Measurements from ENCODE around the gene UTS2.

UTS2 gene

DNA sequence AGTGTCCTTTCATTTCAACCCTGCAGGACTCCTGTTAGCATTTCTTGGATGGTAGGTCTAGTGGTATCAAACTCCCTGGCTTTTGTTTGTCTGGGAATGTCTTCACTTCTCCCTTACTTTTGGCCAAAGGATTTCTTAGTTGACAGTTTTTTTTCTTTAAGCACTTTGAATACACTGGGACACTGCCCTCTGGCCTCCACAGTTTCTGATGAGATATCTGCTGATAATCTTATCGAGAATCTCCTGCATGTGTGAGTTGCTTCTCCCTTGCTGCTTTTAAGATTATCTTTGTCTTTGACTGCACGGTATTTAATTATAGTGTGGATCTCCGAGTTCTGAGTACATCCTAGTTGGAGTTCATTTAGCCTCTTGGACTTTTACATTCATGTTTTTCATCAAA is 13.3 kb downstream of the UTS2 start:
- Histone ChIP-seq H2AFZ (ENCODE audit: low read depth, low read length) (no peak overlapping the region), H3K36me3 (replicated peaks; ENCODE audit: low read depth, low read length) (peaks cover 11% of the 10 kb centered on the region), H3K79me2 (ENCODE audit: low read length) (no peaks in the 10 kb centered on the region), H3K9me3 (ENCODE audit: insufficient read depth, low read length) (no peaks in the 10 kb centered on the region), H3K27me3 (ENCODE audit: low read depth, low read length) (no peaks in the 10 kb centered on the region), H3K27ac (ENCODE audit: low read length) (no peak overlapping the region), H3K4me3 (ENCODE audit: low read length) (no peak overlapping the region), H3K4me2 (ENCODE audit: low read length) (no peak overlapping the region), H3K4me1 (ENCODE audit: low read length) (no peaks in the 10 kb centered on the region), H4K20me1 (ENCODE audit: insufficient read depth, low read length) (no peaks in the 10 kb centered on the region), H3K9ac (ENCODE audit: low read length) (no peak overlapping the region)
- no peak for TF ChIP-seq EZH2phosphoT487 (IDR thresholded peaks at IDR 0.05; ENCODE audit: low read depth)
- TF ChIP-seq, protein P1, sequence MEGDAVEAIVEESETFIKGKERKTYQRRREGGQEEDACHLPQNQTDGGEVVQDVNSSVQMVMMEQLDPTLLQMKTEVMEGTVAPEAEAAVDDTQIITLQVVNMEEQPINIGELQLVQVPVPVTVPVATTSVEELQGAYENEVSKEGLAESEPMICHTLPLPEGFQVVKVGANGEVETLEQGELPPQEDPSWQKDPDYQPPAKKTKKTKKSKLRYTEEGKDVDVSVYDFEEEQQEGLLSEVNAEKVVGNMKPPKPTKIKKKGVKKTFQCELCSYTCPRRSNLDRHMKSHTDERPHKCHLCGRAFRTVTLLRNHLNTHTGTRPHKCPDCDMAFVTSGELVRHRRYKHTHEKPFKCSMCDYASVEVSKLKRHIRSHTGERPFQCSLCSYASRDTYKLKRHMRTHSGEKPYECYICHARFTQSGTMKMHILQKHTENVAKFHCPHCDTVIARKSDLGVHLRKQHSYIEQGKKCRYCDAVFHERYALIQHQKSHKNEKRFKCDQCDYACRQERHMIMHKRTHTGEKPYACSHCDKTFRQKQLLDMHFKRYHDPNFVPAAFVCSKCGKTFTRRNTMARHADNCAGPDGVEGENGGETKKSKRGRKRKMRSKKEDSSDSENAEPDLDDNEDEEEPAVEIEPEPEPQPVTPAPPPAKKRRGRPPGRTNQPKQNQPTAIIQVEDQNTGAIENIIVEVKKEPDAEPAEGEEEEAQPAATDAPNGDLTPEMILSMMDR (IDR thresholded peaks at IDR 0.05; ENCODE audit: low read depth, low read length) = no peak

DNA sequence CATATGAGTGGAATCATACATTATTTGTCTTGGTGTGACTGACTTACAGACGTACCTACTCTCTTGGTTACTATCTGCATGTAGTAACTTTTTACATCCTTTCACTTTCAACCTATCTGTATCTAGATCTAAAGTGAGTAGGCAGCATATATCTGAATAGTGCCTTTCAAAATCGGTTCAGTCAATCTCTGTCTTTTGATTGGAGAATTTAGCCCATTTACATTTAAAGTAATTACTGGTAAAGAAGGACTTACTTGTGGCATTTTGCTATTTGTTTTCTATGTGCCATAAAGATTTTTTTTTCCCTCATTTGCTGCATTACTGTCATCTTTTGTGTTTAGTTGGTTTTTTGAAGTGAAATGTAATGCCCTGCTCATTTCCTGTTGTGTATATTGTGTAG is 14.2 kb downstream of the UTS2 start:
- no peaks in the 10 kb centered on the region for H3K27me3 ChIP-seq (ENCODE audit: low read depth, low read length)
- no peaks in the 10 kb centered on the region for H4K20me1 ChIP-seq (ENCODE audit: insufficient read depth, low read length)
- H3K9me3 ChIP-seq (ENCODE audit: insufficient read depth, low read length) = no peaks in the 10 kb centered on the region
- H3K4me1 ChIP-seq (ENCODE audit: low read length) = no peaks in the 10 kb centered on the region
- peaks cover 11% of the 10 kb centered on the region for H3K36me3 ChIP-seq (replicated peaks; ENCODE audit: low read depth, low read length)
- H3K9ac ChIP-seq (ENCODE audit: low read length) = no peak overlapping the region
- no peaks in the 10 kb centered on the region for H3K79me2 ChIP-seq (ENCODE audit: low read length)
- TF ChIP-seq EZH2phosphoT487 (IDR thresholded peaks at IDR 0.05; ENCODE audit: low read depth) = no peak
- TF ChIP-seq, protein P1 (IDR thresholded peaks at IDR 0.05; ENCODE audit: low read depth, low read length) = no peak
- H3K4me3 ChIP-seq (ENCODE audit: low read length) = no peak overlapping the region
- H2AFZ ChIP-seq (ENCODE audit: low read depth, low read length) = no peak overlapping the region
- no peak overlapping the region for H3K4me2 ChIP-seq (ENCODE audit: low read length)
- no peak overlapping the region for H3K27ac ChIP-seq (ENCODE audit: low read length)

DNA sequence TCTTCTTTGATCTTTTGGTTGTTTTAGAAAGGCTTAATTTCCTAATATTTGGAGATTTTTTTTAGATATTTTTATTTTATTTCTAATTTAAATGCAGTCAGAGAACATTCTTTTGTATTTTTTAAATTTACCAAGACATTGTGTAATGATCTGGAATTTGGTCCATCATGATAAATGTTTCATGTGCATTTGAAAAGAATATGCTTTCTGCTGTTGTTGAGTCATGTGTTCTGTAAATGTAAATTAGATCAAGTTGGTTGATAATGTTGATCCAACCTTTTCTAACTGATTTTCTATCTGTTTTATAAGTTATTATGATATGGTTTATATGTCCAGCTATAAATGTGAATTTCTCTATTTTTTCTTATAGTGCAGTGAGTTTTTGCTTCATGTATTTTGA is 19.8 kb downstream of the UTS2 start:
- Histone ChIP-seq H3K4me1 (ENCODE audit: low read length) (no peaks in the 10 kb centered on the region), H3K79me2 (ENCODE audit: low read length) (no peaks in the 10 kb centered on the region), H3K9ac (ENCODE audit: low read length) (no peak overlapping the region), H4K20me1 (ENCODE audit: insufficient read depth, low read length) (no peaks in the 10 kb centered on the region), H3K4me3 (ENCODE audit: low read length) (no peak overlapping the region), H3K9me3 (ENCODE audit: insufficient read depth, low read length) (no peaks in the 10 kb centered on the region), H3K27me3 (ENCODE audit: low read depth, low read length) (no peaks in the 10 kb centered on the region), H3K4me2 (ENCODE audit: low read length) (no peak overlapping the region), H2AFZ (ENCODE audit: low read depth, low read length) (no peak overlapping the region), H3K36me3 (replicated peaks; ENCODE audit: low read depth, low read length) (peaks cover 7% of the 10 kb centered on the region), H3K27ac (ENCODE audit: low read length) (no peak overlapping the region)
- TF ChIP-seq, protein P1 (IDR thresholded peaks at IDR 0.05; ENCODE audit: low read depth, low read length) = no peak
- TF ChIP-seq EZH2phosphoT487 (IDR thresholded peaks at IDR 0.05; ENCODE audit: low read depth) = no peak

DNA sequence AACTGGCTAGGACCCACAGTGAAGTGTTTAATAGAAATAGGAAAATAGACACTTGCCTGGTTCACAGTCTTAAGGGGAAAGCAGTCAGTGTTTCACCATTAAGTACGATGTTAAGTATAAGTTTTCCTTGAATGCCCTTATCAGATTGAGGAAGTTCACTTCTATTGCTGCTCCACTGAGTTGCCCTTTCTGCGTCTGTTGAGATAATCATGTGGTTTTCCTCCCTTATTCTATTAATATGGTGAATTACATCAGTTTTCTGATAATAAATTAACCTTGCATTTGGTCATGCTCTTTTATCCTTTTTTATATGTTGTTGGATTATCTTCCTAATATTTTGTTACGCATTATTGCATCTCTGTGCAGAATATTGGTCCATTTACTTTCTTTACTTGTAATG is 21.4 kb downstream of the UTS2 start:
- Histone ChIP-seq H3K79me2 (ENCODE audit: low read length) (no peaks in the 10 kb centered on the region), H3K27me3 (ENCODE audit: low read depth, low read length) (no peaks in the 10 kb centered on the region), H2AFZ (ENCODE audit: low read depth, low read length) (no peak overlapping the region), H3K9me3 (ENCODE audit: insufficient read depth, low read length) (no peaks in the 10 kb centered on the region), H3K4me2 (ENCODE audit: low read length) (no peak overlapping the region), H3K36me3 (replicated peaks; ENCODE audit: low read depth, low read length) (no peaks in the 10 kb centered on the region), H3K4me1 (ENCODE audit: low read length) (no peaks in the 10 kb centered on the region), H4K20me1 (ENCODE audit: insufficient read depth, low read length) (no peaks in the 10 kb centered on the region), H3K4me3 (ENCODE audit: low read length) (no peak overlapping the region), H3K27ac (ENCODE audit: low read length) (no peak overlapping the region), H3K9ac (ENCODE audit: low read length) (no peak overlapping the region)
- TF ChIP-seq, protein P1 (IDR thresholded peaks at IDR 0.05; ENCODE audit: low read depth, low read length) = no peak
- no peak for TF ChIP-seq EZH2phosphoT487 (IDR thresholded peaks at IDR 0.05; ENCODE audit: low read depth)

Measured in OCI-LY3 (cell line).